ENCODE measurements around the gene MYH7. TPM values are rescaled to one million over a fixed set of nuclear protein-coding genes. Genes with fewer than 3 reads are reported as not detected.

Gene MYH7
- total and polyA plus RNA-seq, 4 donors: 0.02 to 0.42 (median 0.04) TPM

GRCh38 chr14:23443411-23443812 is 8.0 kb upstream of the MYH7 start:
- Histone ChIP-seq H3K9me3 (ENCODE audit: control insufficient read depth in 4 of 4, low read length in 3 of 4) (no peaks in the 10 kb centered on the region), H3K9ac (ENCODE audit: low read depth in 1 of 2, low read length in 2 of 2) (no peak overlapping the region), H3K27ac (ENCODE audit: low read depth in 1 of 2, low read length in 2 of 2) (no peak overlapping the region), H3K4me3 (ENCODE audit: low read depth in 1 of 3, low read length in 3 of 3) (no peak overlapping the region), H3K27me3 (ENCODE audit: control insufficient read depth in 4 of 4, insufficient read depth in 4 of 4, low read length in 3 of 4) (no peaks in the 10 kb centered on the region), H3K4me1 (ENCODE audit: control insufficient read depth in 4 of 4, insufficient read depth in 4 of 4, low read length in 3 of 4) (no peaks in the 10 kb centered on the region), H3K36me3 (ENCODE audit: control insufficient read depth in 4 of 4, insufficient read depth in 3 of 4, low read depth in 1 of 4, low read length in 3 of 4) (no peaks in the 10 kb centered on the region)
- no peak for TF ChIP-seq SP1 (IDR thresholded peaks at IDR 0.05)
- TF ChIP-seq RXRA (IDR thresholded peaks at IDR 0.05): no peak
- TF ChIP-seq ZBTB33 (IDR thresholded peaks at IDR 0.05): no peak
- TF ChIP-seq CTCF (IDR thresholded peaks at IDR 0.05; ENCODE audit: low read depth, low read length, missing input control): no peak
- TF ChIP-seq YY1 (IDR thresholded peaks at IDR 0.05): no peak
- TF ChIP-seq MAX (IDR thresholded peaks at IDR 0.05): no peak
- no peak for TF ChIP-seq HNF4A (conservative IDR thresholded peaks at IDR 0.05)
- TF ChIP-seq REST (IDR thresholded peaks at IDR 0.05): no peak
- no peak for TF ChIP-seq EGR1 (IDR thresholded peaks at IDR 0.05; ENCODE audit: low read depth in 2 of 2)
- no peak for TF ChIP-seq FOXA1 (IDR thresholded peaks at IDR 0.05)
- no peak for TF ChIP-seq ATF3 (IDR thresholded peaks at IDR 0.05)
- peak; percentile 30 for DNase-seq (ENCODE audit: low spot score)
- 59% methylated on average over 11 of the region's 11 CpGs for WGBS

GRCh38 chr14:23442721-23443356 is 7.4 kb upstream of the MYH7 start:
- no peak overlapping the region for H3K4me3 ChIP-seq (ENCODE audit: low read depth in 1 of 3, low read length in 3 of 3)
- no peaks in the 10 kb centered on the region for H3K9me3 ChIP-seq (ENCODE audit: control insufficient read depth in 4 of 4, low read length in 3 of 4)
- 75% methylated on average over 9 of the region's 9 CpGs for WGBS
- H3K36me3 ChIP-seq (ENCODE audit: control insufficient read depth in 4 of 4, insufficient read depth in 3 of 4, low read depth in 1 of 4, low read length in 3 of 4): no peaks in the 10 kb centered on the region
- H3K27me3 ChIP-seq (ENCODE audit: control insufficient read depth in 4 of 4, insufficient read depth in 4 of 4, low read length in 3 of 4): no peaks in the 10 kb centered on the region
- H3K9ac ChIP-seq (ENCODE audit: low read depth in 1 of 2, low read length in 2 of 2): no peak overlapping the region
- no peaks in the 10 kb centered on the region for H3K4me1 ChIP-seq (ENCODE audit: control insufficient read depth in 4 of 4, insufficient read depth in 4 of 4, low read length in 3 of 4)
- DNase-seq (ENCODE audit: low spot score): peak; percentile 34
- H3K27ac ChIP-seq (ENCODE audit: low read depth in 1 of 2, low read length in 2 of 2): no peak overlapping the region
- TF ChIP-seq NR2F2 (IDR thresholded peaks at IDR 0.05): no peak
- no peak for TF ChIP-seq GABPA (IDR thresholded peaks at IDR 0.05 in 1 of 2, conservative IDR thresholded peaks at IDR 0.05 in 1 of 2)
- TF ChIP-seq CTCF (IDR thresholded peaks at IDR 0.05; ENCODE audit: low read depth, low read length, missing input control): no peak
- TF ChIP-seq ZBTB33 (IDR thresholded peaks at IDR 0.05): no peak
